IPS-15b (cell line): ENCODE measurements around the gene NUBP2.

Experiments
- H3K27me3 ChIP-seq: one replicate; pipeline ENCODE4 v1.6.1; 2013; ENCODE audit warnings: low read length; ENCODE audit not compliant: control insufficient read depth, insufficient read depth
- H3K36me3 ChIP-seq: one replicate; pipeline ENCODE4 v1.6.1; 2013; ENCODE audit warnings: low read length; ENCODE audit not compliant: control insufficient read depth, insufficient read depth
- H3K4me1 ChIP-seq: one replicate; pipeline ENCODE4 v1.6.1; 2013; ENCODE audit warnings: mild to moderate bottlenecking, low read length; ENCODE audit not compliant: control insufficient read depth, insufficient read depth
- H3K4me3 ChIP-seq: one replicate; pipeline ENCODE4 v1.5.1; 2013; ENCODE audit warnings: low read depth, low read length
- H3K9ac ChIP-seq: one replicate; pipeline ENCODE4 v1.6.1; 2013; ENCODE audit warnings: low read depth, mild to moderate bottlenecking, low read length
- H3K9me3 ChIP-seq: one replicate; pipeline ENCODE4 v1.6.1; 2013; ENCODE audit warnings: mild to moderate bottlenecking, low read length; ENCODE audit not compliant: control insufficient read depth, insufficient read depth

Gene NUBP2

GRCh38 chr16:1768767-1769401 lies 13.9 kb upstream of the NUBP2 start:
- H3K4me1 ChIP-seq: peaks cover 2% of the 10 kb centered on the region
- no peaks in the 10 kb centered on the region for H3K9me3 ChIP-seq
- H3K36me3 ChIP-seq: peaks cover 40% of the 10 kb centered on the region
- no peak overlapping the region for H3K9ac ChIP-seq
- no peak overlapping the region for H3K4me3 ChIP-seq
- H3K27me3 ChIP-seq: no peaks in the 10 kb centered on the region

- no peak overlapping the region for H3K9ac ChIP-seq
- peaks cover 2% of the 10 kb centered on the region for H3K4me1 ChIP-seq
- no peaks in the 10 kb centered on the region for H3K27me3 ChIP-seq
- no peaks in the 10 kb centered on the region for H3K9me3 ChIP-seq
- peaks cover 34% of the 10 kb centered on the region for H3K36me3 ChIP-seq
- no peak overlapping the region for H3K4me3 ChIP-seq
These were observed 13.1 kb upstream of the NUBP2 start for GRCh38 chr16:1769402-1770300.

GRCh38 chr16:1770328-1771187 lies 12.2 kb upstream of the NUBP2 start:
- H3K4me1 ChIP-seq: peaks cover 2% of the 10 kb centered on the region
- H3K9ac ChIP-seq: peak overlapping the region; percentile 79
- no peaks in the 10 kb centered on the region for H3K27me3 ChIP-seq
- H3K36me3 ChIP-seq: peaks cover 38% of the 10 kb centered on the region
- no peaks in the 10 kb centered on the region for H3K9me3 ChIP-seq
- peak overlapping the region; percentile 85 for H3K4me3 ChIP-seq

- H3K36me3 ChIP-seq: peaks cover 38% of the 10 kb centered on the region
- H3K9me3 ChIP-seq: no peaks in the 10 kb centered on the region
- peaks cover 2% of the 10 kb centered on the region for H3K4me1 ChIP-seq
- no peaks in the 10 kb centered on the region for H3K27me3 ChIP-seq
- H3K4me3 ChIP-seq: peak within 1 kb of the TSS; percentile 85
- H3K9ac ChIP-seq: peak within 1 kb of the TSS; percentile 88
These were observed 11.4 kb upstream of the NUBP2 start, which contains the start of gene NME3 for GRCh38 chr16:1771188-1771863. NME3 (minus strand) TSS chr16:1771543; CDS start chr16:1771534, 9 bp downstream.

GRCh38 chr16:1771864-1772361 lies 10.8 kb upstream of the NUBP2 start:
- Histone ChIP-seq H3K4me1 (peaks cover 2% of the 10 kb centered on the region), H3K9ac (peak overlapping the region; percentile 88), H3K9me3 (no peaks in the 10 kb centered on the region), H3K36me3 (peaks cover 40% of the 10 kb centered on the region), H3K27me3 (no peaks in the 10 kb centered on the region), H3K4me3 (peak overlapping the region; percentile 85)

- Histone ChIP-seq H3K36me3 (peaks cover 39% of the 10 kb centered on the region), H3K9ac (peak within 1 kb of the TSS; percentile 88), H3K4me3 (peak within 1 kb of the TSS; percentile 85), H3K4me1 (peaks cover 2% of the 10 kb centered on the region), H3K27me3 (no peaks in the 10 kb centered on the region), H3K9me3 (no peaks in the 10 kb centered on the region)
These were observed 10.3 kb upstream of the NUBP2 start, which contains the start of gene EME2 for GRCh38 chr16:1772362-1772907. EME2 (plus strand) TSS chr16:1772810; CDS start chr16:1773228, 418 bp downstream.

GRCh38 chr16:1772908-1773702 lies 9.7 kb upstream of the NUBP2 start, which contains the start of gene MRPS34:
MRPS34 (minus strand) TSS chr16:1773134; CDS start chr16:1773119, 15 bp downstream.
- Histone ChIP-seq H3K9me3 (no peaks in the 10 kb centered on the region), H3K4me3 (peak within 1 kb of the TSS; percentile 85), H3K4me1 (peaks cover 2% of the 10 kb centered on the region), H3K27me3 (no peaks in the 10 kb centered on the region), H3K9ac (peak within 1 kb of the TSS; percentile 88), H3K36me3 (peaks cover 36% of the 10 kb centered on the region)

- peak overlapping the region; percentile 85 for H3K9ac ChIP-seq
- peaks cover 2% of the 10 kb centered on the region for H3K4me1 ChIP-seq
- H3K36me3 ChIP-seq: peaks cover 31% of the 10 kb centered on the region
- H3K9me3 ChIP-seq: no peaks in the 10 kb centered on the region
- no peaks in the 10 kb centered on the region for H3K27me3 ChIP-seq
- peak overlapping the region; percentile 85 for H3K4me3 ChIP-seq
These were observed 8.9 kb upstream of the NUBP2 start for GRCh38 chr16:1773703-1774447.

- peak overlapping the region; percentile 12 for H3K9ac ChIP-seq
- no peaks in the 10 kb centered on the region for H3K9me3 ChIP-seq
- H3K4me1 ChIP-seq: peaks cover 2% of the 10 kb centered on the region
- peaks cover 33% of the 10 kb centered on the region for H3K36me3 ChIP-seq
- H3K4me3 ChIP-seq: no peak overlapping the region
- H3K27me3 ChIP-seq: no peaks in the 10 kb centered on the region
These were observed 8.3 kb upstream of the NUBP2 start for GRCh38 chr16:1774448-1774780.
